Liver (tissue), 9 donors: ENCODE measurements around the gene RBKS. TPM values are rescaled to one million over a fixed set of nuclear protein-coding genes. Genes with fewer than 3 reads are reported as not detected.
A peak's percentile ranks its signal among the peaks of the same experiment; 100 is the strongest.

Source experiments
- DNase-seq: peaks from one replicate; pipeline ENCODE4 v3.0.0-alpha.2; 2017; ENCODE audit warnings: low spot score
- H3K27ac ChIP-seq, 2 donors: one replicate each; pipeline ENCODE4 v1.7.0; 2013; ENCODE audit warnings: inconsistent platforms in 2 of 2, low read length in 2 of 2, control low read depth in 1 of 2, low read depth in 1 of 2, mild to moderate bottlenecking in 1 of 2
- H3K27me3 ChIP-seq, 4 donors: one replicate each; pipeline versions ENCODE4 v1.6.1 to v1.7.0; 2013; ENCODE audit warnings: low read length in 3 of 4, inconsistent platforms in 1 of 4, mild to moderate bottlenecking in 1 of 4, moderate library complexity in 1 of 4; ENCODE audit not compliant: control insufficient read depth in 4 of 4, insufficient read depth in 4 of 4
- H3K36me3 ChIP-seq, 4 donors: one replicate each; pipeline versions ENCODE4 v1.6.1 to v1.7.0; 2013; ENCODE audit warnings: low read length in 3 of 4, mild to moderate bottlenecking in 3 of 4, low read depth in 1 of 4, moderate library complexity in 1 of 4; ENCODE audit not compliant: control insufficient read depth in 4 of 4, insufficient read depth in 3 of 4
- H3K4me1 ChIP-seq, 4 donors: one replicate each; pipeline versions ENCODE4 v1.6.1 to v1.7.0; 2013; ENCODE audit warnings: low read length in 3 of 4, mild to moderate bottlenecking in 3 of 4, moderate library complexity in 1 of 4; ENCODE audit not compliant: control insufficient read depth in 4 of 4, insufficient read depth in 4 of 4
- H3K4me3 ChIP-seq, 3 donors: one replicate each; pipeline versions ENCODE4 v1.6.1 to v1.7.0; 2013; ENCODE audit warnings: low read length in 3 of 3, control low read depth in 1 of 3, low read depth in 1 of 3, mild to moderate bottlenecking in 1 of 3
- H3K9ac ChIP-seq, 2 donors: one replicate each; pipeline ENCODE4 v1.7.0; 2013; ENCODE audit warnings: low read length in 2 of 2, mild to moderate bottlenecking in 2 of 2, moderate library complexity in 2 of 2, control low read depth in 1 of 2, low read depth in 1 of 2
- H3K9me3 ChIP-seq, 4 donors: one replicate each; pipeline versions ENCODE4 v1.6.1 to v1.7.0; 2013; ENCODE audit warnings: low read length in 3 of 4; ENCODE audit not compliant: control insufficient read depth in 4 of 4
- ATF3 ChIP-seq: IDR thresholded peaks from 2 replicates; pipeline ENCODE4 v1.6.1; 2016; ENCODE audit warnings: antibody characterized with exemption
- CTCF ChIP-seq: fragments of 150-350 bp; IDR thresholded peaks from 2 replicates; pipeline ENCODE4 v1.5.1; 2017; ENCODE audit warnings: improper control_type of control experiment, low read depth, low read length; ENCODE audit not compliant: missing input control
- EGR1 ChIP-seq, 2 donors: IDR thresholded peaks; 2 replicates each; pipeline ENCODE4 v1.6.1; 2016 to 2018; ENCODE audit warnings: antibody characterized with exemption in 2 of 2, low read depth in 2 of 2
- FOXA1 ChIP-seq: IDR thresholded peaks from 2 replicates; pipeline ENCODE4 v1.6.1; 2016; ENCODE audit warnings: antibody characterized with exemption
- FOXA2 ChIP-seq: IDR thresholded peaks from 2 replicates; pipeline ENCODE4 v1.6.1; 2016; ENCODE audit warnings: antibody characterized with exemption
- GABPA ChIP-seq, 2 donors: IDR thresholded peaks in 1 of 2; conservative IDR thresholded peaks in 1 of 2; 2 replicates each; pipeline ENCODE4 v1.6.1; 2016; ENCODE audit warnings: antibody characterized with exemption in 2 of 2, mild to moderate bottlenecking in 1 of 2, moderate library complexity in 1 of 2
- HNF4A ChIP-seq, 2 donors: conservative IDR thresholded peaks; 2 replicates each; pipeline ENCODE4 v1.6.1; 2016; ENCODE audit warnings: antibody characterized with exemption in 2 of 2, mild to moderate bottlenecking in 2 of 2
- HNF4G ChIP-seq: IDR thresholded peaks from 2 replicates; pipeline ENCODE4 v1.6.1; 2016; ENCODE audit warnings: antibody characterized with exemption
- JUND ChIP-seq, 2 donors: IDR thresholded peaks; 2 replicates each; pipeline ENCODE4 v1.6.1; 2016; ENCODE audit warnings: antibody characterized with exemption in 2 of 2
- MAX ChIP-seq: IDR thresholded peaks from 2 replicates; pipeline ENCODE4 v1.6.1; 2016; ENCODE audit warnings: antibody characterized with exemption
- NR2F2 ChIP-seq: IDR thresholded peaks from 2 replicates; pipeline ENCODE4 v1.6.1; 2016; ENCODE audit warnings: antibody characterized with exemption
- RAD21 ChIP-seq, 2 donors: IDR thresholded peaks; 2 replicates each; pipeline ENCODE4 v1.6.1; 2016; ENCODE audit warnings: antibody characterized with exemption in 2 of 2, mild to moderate bottlenecking in 2 of 2
- REST ChIP-seq: IDR thresholded peaks from 2 replicates; pipeline ENCODE4 v1.6.1; 2016; ENCODE audit warnings: antibody characterized with exemption, mild to moderate bottlenecking
- RXRA ChIP-seq, 2 donors: IDR thresholded peaks; 2 replicates each; pipeline ENCODE4 v1.6.1; 2017 to 2018; ENCODE audit warnings: antibody characterized with exemption in 2 of 2, mild to moderate bottlenecking in 1 of 2
- SP1 ChIP-seq: IDR thresholded peaks from 2 replicates; pipeline ENCODE4 v1.6.1; 2018; ENCODE audit warnings: antibody characterized with exemption, mild to moderate bottlenecking
- TAF1 ChIP-seq: conservative IDR thresholded peaks from 2 replicates; pipeline ENCODE4 v1.6.1; 2016; ENCODE audit warnings: antibody characterized with exemption, mild to moderate bottlenecking
- YY1 ChIP-seq: IDR thresholded peaks from 2 replicates; pipeline ENCODE4 v1.6.1; 2016; ENCODE audit warnings: antibody characterized with exemption, mild to moderate bottlenecking
- ZBTB33 ChIP-seq: IDR thresholded peaks from 2 replicates; pipeline ENCODE4 v1.6.1; 2016; ENCODE audit warnings: antibody characterized with exemption
- WGBS: extraction: QIAGEN DNeasy Blood & Tissue Kit; methylation state at CpG from one replicate; pipeline ENCODE4 v1.1.7; 2013; 5-methylcytosine and 5-hydroxymethylcytosine counted together
- polyA plus RNA-seq, 2 donors: library from polyadenylated mRNA; stranded (reverse) in 1 of 2; unstranded in 1 of 2; fragments of 200-250 nt in 1 of 2; fragments of >200 nt in 1 of 2; fragmentation: Nextera tagmentation in 1 of 2; extraction: Ambion mirVana in 1 of 2; gene quantifications; one replicate each; pipeline versions ENCODE4 v1.2.1 to v1.2.3, GENCODE V29; 2013 to 2015
- total RNA-seq, 2 donors: library from RNA; depleted of rRNA; stranded (reverse); fragments of >200 nt; gene quantifications; one replicate each; pipeline ENCODE4 v1.2.3, GENCODE V29; 2014
- donor health status: healthy.
- donor health status: healthy.
- donor health status: healthy.
- donor health status: healthy.
- donor health status: healthy.

RBKS gene
- total and polyA plus RNA-seq, 4 donors = 6.3 to 18.8 (median 15.2) TPM

- no peak overlapping the region for H3K9ac ChIP-seq
- WGBS = 87% methylated on average over 6 of the region's 6 CpGs
- no peak for DNase-seq
- H3K9me3 ChIP-seq = peaks cover 0 to 10% (median 0%) of the 10 kb centered on the region in 4 donors
- H3K27ac ChIP-seq = no peak overlapping the region
- no peak overlapping the region for H3K4me3 ChIP-seq
- peaks cover 2 to 16% (median 12%) of the 10 kb centered on the region in 4 donors for H3K4me1 ChIP-seq
- no peaks in the 10 kb centered on the region for H3K27me3 ChIP-seq
- no peak for TF ChIP-seq REST
- no peak for TF ChIP-seq TAF1
- no peak for TF ChIP-seq FOXA2
- no peak for TF ChIP-seq HNF4A (conservative IDR thresholded peaks at IDR 0.05)
- TF ChIP-seq NR2F2 = no peak
- TF ChIP-seq ATF3 = no peak
- TF ChIP-seq YY1 = no peak
- TF ChIP-seq RXRA (IDR thresholded peaks at IDR 0.05) = no peak
- no peak for TF ChIP-seq SP1
- TF ChIP-seq ZBTB33 = no peak
- no peak for TF ChIP-seq JUND (IDR thresholded peaks at IDR 0.05)
- TF ChIP-seq RAD21 (IDR thresholded peaks at IDR 0.05) = no peak
- no peaks in the 10 kb centered on the region for H3K36me3 ChIP-seq
Observed at GRCh38 chr2:27747827-27748352, 142.3 kb downstream of the RBKS start.

- H3K9ac ChIP-seq = peak overlapping the region in 1 of 2 donors; percentile 30
- no peaks in the 10 kb centered on the region for H3K36me3 ChIP-seq
- no peak overlapping the region for H3K4me3 ChIP-seq
- no peaks in the 10 kb centered on the region for H3K27me3 ChIP-seq
- peaks cover 0 to 10% (median 0%) of the 10 kb centered on the region in 4 donors for H3K9me3 ChIP-seq
- peak overlapping the region; percentile 35 to 54 for H3K27ac ChIP-seq
- 48% methylated on average over 2 of the region's 2 CpGs for WGBS
- peaks cover 0 to 6% (median 6%) of the 10 kb centered on the region in 4 donors for H3K4me1 ChIP-seq
- no peak for DNase-seq
- TF ChIP-seq HNF4G (no peak), MAX (peak; percentile 20), TAF1 (no peak), JUND (IDR thresholded peaks at IDR 0.05) (peak in 1 of 2 donors; percentile 35), NR2F2 (no peak), YY1 (no peak), FOXA1 (peak; percentile 64), RAD21 (IDR thresholded peaks at IDR 0.05) (peak in 1 of 2 donors; percentile 20), ATF3 (no peak), GABPA (IDR thresholded peaks at IDR 0.05 in 1 of 2, conservative IDR thresholded peaks at IDR 0.05 in 1 of 2) (no peak), HNF4A (conservative IDR thresholded peaks at IDR 0.05) (peak; percentile 64 to 83), CTCF (no peak), EGR1 (IDR thresholded peaks at IDR 0.05; ENCODE audit: low read depth in 2 of 2) (no peak), REST (peak; percentile 26)
Observed at GRCh38 chr2:27746325-27746724, 143.9 kb downstream of the RBKS start.
